Right cardiac atrium (tissue), 5 donors: ENCODE data around the gene TMEM164. TPM values are rescaled to one million over a fixed set of nuclear protein-coding genes. Genes with fewer than 3 reads are reported as not detected.

Experiments used
- ATAC-seq, 2 donors: fragments of 200-7000 bp; cut with Tn5 transposase; one replicate each; pipeline versions ENCODE4 v1.8.0 to v1.9.1; 2020; ENCODE audit warnings: moderate library complexity in 2 of 2, mild to moderate bottlenecking in 1 of 2
- DNase-seq, 3 donors: peaks; one replicate each; pipeline ENCODE4 v3.0.0-alpha.2; 2020
- H3K27ac ChIP-seq: one replicate; pipeline ENCODE4 v1.5.1; 2013; ENCODE audit warnings: mild to moderate bottlenecking, low read length, control low read depth, moderate library complexity
- H3K27me3 ChIP-seq: one replicate; pipeline ENCODE4 v1.6.1; 2013; ENCODE audit not compliant: control insufficient read depth, insufficient read depth
- H3K4me1 ChIP-seq: one replicate; pipeline ENCODE4 v1.6.1; 2013; ENCODE audit warnings: low read length; ENCODE audit not compliant: control insufficient read depth, insufficient read depth
- H3K4me3 ChIP-seq: one replicate; pipeline ENCODE4 v1.5.1; 2013; ENCODE audit warnings: low read length, control low read depth
- H3K9me3 ChIP-seq: one replicate; pipeline ENCODE4 v1.6.1; 2013; ENCODE audit warnings: low read length; ENCODE audit not compliant: control insufficient read depth
- WGBS: extraction: QIAGEN DNeasy Blood & Tissue Kit; methylation state at CpG from one replicate; pipeline ENCODE4 v1.1.7; 2013; 5-methylcytosine and 5-hydroxymethylcytosine counted together
- intact Hi-C, 4 donors: fragments of 100-400 bp; cut with DNase I; formaldehyde crosslinking; loops; one replicate each; pipeline versions ENCODE4 v1.11.0 to v1.14.0; 2022 to 2023
- polyA plus RNA-seq: library from polyadenylated mRNA; stranded (reverse); fragments of 200-250 nt; gene quantifications from one replicate; pipeline ENCODE4 v1.2.3, GENCODE V29; 2013
- total RNA-seq, 4 donors: library from RNA; stranded (reverse); fragmentation: NEBNext Ultra II Directional; extraction: Animal tissue kit (Norgen Biotek cat#: 25700); gene quantifications; one replicate each; pipeline ENCODE4 v1.2.1, GENCODE V29; 2021
- donor health status: healthy with polysubstance abuse.
- donor health status: DM: no; HTN: yes; CAD: no.
- donor health status: DM: no; HTN: no; CAD: no.
- donor health status: DM: no; HTN: yes; CAD: no; lungs with severe emphysema.
- donor health status: DM: yes; HTN: yes; CAD: no.

TMEM164 gene
- total and polyA plus RNA-seq, 5 donors, result 17.6 to 37.5 (median 31.5) TPM

GRCh38 chrX:110004215-110004614 is 1.3 kb downstream of the TMEM164 start:
- no peaks in the 10 kb centered on the region for H3K9me3 ChIP-seq
- ATAC-seq (no peak), DNase-seq (peak in 2 of 3 donors; percentile 16 to 53)
- peak overlapping the region; percentile 11 for H3K27ac ChIP-seq
- 56% methylated on average over 8 of the region's 8 CpGs for WGBS
- H3K4me1 ChIP-seq, result peaks cover 6% of the 10 kb centered on the region
- no peaks in the 10 kb centered on the region for H3K27me3 ChIP-seq
- intact Hi-C loops, result no loop called here
- H3K4me3 ChIP-seq, result peak overlapping the region; percentile 95

GRCh38 chrX:110004731-110005369 is 1.9 kb downstream of the TMEM164 start:
- H3K27ac ChIP-seq, result peak overlapping the region; percentile 17
- DNase-seq, result no peak
- H3K4me3 ChIP-seq, result peak overlapping the region; percentile 42
- H3K4me1 ChIP-seq, result peaks cover 6% of the 10 kb centered on the region
- no peak for ATAC-seq
- 24% methylated on average over 3 of the region's 3 CpGs for WGBS
- intact Hi-C loops, result no loop called here
- no peaks in the 10 kb centered on the region for H3K9me3 ChIP-seq
- no peaks in the 10 kb centered on the region for H3K27me3 ChIP-seq

GRCh38 chrX:110006161-110006560 is 3.2 kb downstream of the TMEM164 start:
- no peak overlapping the region for H3K4me3 ChIP-seq
- WGBS, result 63% methylated on average over 2 of the region's 2 CpGs
- no peak for ATAC-seq

GRCh38 chrX:110006821-110007375 is 4.0 kb downstream of the TMEM164 start:
- Histone ChIP-seq H3K9me3 (no peaks in the 10 kb centered on the region), H3K4me3 (no peak overlapping the region), H3K4me1 (peaks cover 7% of the 10 kb centered on the region), H3K27ac (peak overlapping the region; percentile 49), H3K27me3 (no peaks in the 10 kb centered on the region)
- DNase-seq (no peak), ATAC-seq (no peak)
- intact Hi-C loops, result no loop called here
- WGBS, result 48% methylated on average over 3 of the region's 3 CpGs

More at GRCh38 chrX:110006161-110006560, 3.2 kb downstream of the TMEM164 start:
- DNase-seq, result no peak
- Histone ChIP-seq H3K27ac (no peak overlapping the region), H3K27me3 (no peaks in the 10 kb centered on the region), H3K4me1 (peaks cover 6% of the 10 kb centered on the region), H3K9me3 (no peaks in the 10 kb centered on the region)
- intact Hi-C loops, result no loop called here

- no peak for DNase-seq
- WGBS, result 84% methylated on average over 3 of the region's 3 CpGs
- Histone ChIP-seq H3K9me3 (no peaks in the 10 kb centered on the region), H3K4me1 (peaks cover 7% of the 10 kb centered on the region), H3K27ac (no peak overlapping the region), H3K27me3 (no peaks in the 10 kb centered on the region), H3K4me3 (no peak overlapping the region)
- intact Hi-C loops, result no loop called here
- no peak for ATAC-seq
Observed at GRCh38 chrX:110008011-110008635, 5.2 kb downstream of the TMEM164 start.

GRCh38 chrX:110012818-110013485 is 10.0 kb downstream of the TMEM164 start:
- DNase-seq (no peak), ATAC-seq (no peak)
- Histone ChIP-seq H3K4me3 (no peak overlapping the region), H3K27me3 (no peaks in the 10 kb centered on the region), H3K27ac (peak overlapping the region; percentile 12), H3K4me1 (peaks cover 1% of the 10 kb centered on the region), H3K9me3 (no peaks in the 10 kb centered on the region)
- intact Hi-C loops, result no loop called here
- 81% methylated on average over 3 of the region's 3 CpGs for WGBS

GRCh38 chrX:110013968-110014367 is 11.1 kb downstream of the TMEM164 start:
- no peaks in the 10 kb centered on the region for H3K27me3 ChIP-seq
- H3K4me1 ChIP-seq, result peaks cover 1% of the 10 kb centered on the region
- WGBS, result 94% methylated on average over 4 of the region's 4 CpGs
- intact Hi-C loops, result no loop called here
- no peak for ATAC-seq
- no peaks in the 10 kb centered on the region for H3K9me3 ChIP-seq
- H3K27ac ChIP-seq, result no peak overlapping the region
- DNase-seq, result no peak
- H3K4me3 ChIP-seq, result no peak overlapping the region

GRCh38 chrX:110015032-110015431 is 12.1 kb downstream of the TMEM164 start:
- Histone ChIP-seq H3K27ac (peak overlapping the region; percentile 75), H3K4me3 (no peak overlapping the region), H3K4me1 (peaks cover 1% of the 10 kb centered on the region), H3K27me3 (no peaks in the 10 kb centered on the region), H3K9me3 (no peaks in the 10 kb centered on the region)
- ATAC-seq (peak in 1 of 2 donors; percentile 60), DNase-seq (no peak)
- WGBS, result 48% methylated on average over 2 of the region's 2 CpGs
- intact Hi-C loops, result no loop called here

GRCh38 chrX:110015915-110016314 is 13.0 kb downstream of the TMEM164 start:
- peaks cover 1% of the 10 kb centered on the region for H3K4me1 ChIP-seq
- ATAC-seq, result peak in 1 of 2 donors; percentile 56

GRCh38 chrX:110020536-110020935 is 17.6 kb downstream of the TMEM164 start:
- intact Hi-C loops, result no loop called here
- DNase-seq, result no peak
- H3K4me1 ChIP-seq, result peaks cover 3% of the 10 kb centered on the region
- no peaks in the 10 kb centered on the region for H3K27me3 ChIP-seq
- peak overlapping the region; percentile 68 for H3K27ac ChIP-seq
- no peak for ATAC-seq
- WGBS, result 70% methylated on average over 1 of the region's 1 CpG
- no peaks in the 10 kb centered on the region for H3K9me3 ChIP-seq
- H3K4me3 ChIP-seq, result no peak overlapping the region

More at GRCh38 chrX:110015915-110016314, 13.0 kb downstream of the TMEM164 start:
- no peaks in the 10 kb centered on the region for H3K27me3 ChIP-seq
- 47% methylated on average over 5 of the region's 5 CpGs for WGBS
- intact Hi-C loops, result no loop called here
- DNase-seq, result no peak
- H3K9me3 ChIP-seq, result no peaks in the 10 kb centered on the region
- no peak overlapping the region for H3K4me3 ChIP-seq
- H3K27ac ChIP-seq, result peak overlapping the region; percentile 49
